Measurements from ENCODE around the gene NCBP2.

The NCBP2 gene

DNA sequence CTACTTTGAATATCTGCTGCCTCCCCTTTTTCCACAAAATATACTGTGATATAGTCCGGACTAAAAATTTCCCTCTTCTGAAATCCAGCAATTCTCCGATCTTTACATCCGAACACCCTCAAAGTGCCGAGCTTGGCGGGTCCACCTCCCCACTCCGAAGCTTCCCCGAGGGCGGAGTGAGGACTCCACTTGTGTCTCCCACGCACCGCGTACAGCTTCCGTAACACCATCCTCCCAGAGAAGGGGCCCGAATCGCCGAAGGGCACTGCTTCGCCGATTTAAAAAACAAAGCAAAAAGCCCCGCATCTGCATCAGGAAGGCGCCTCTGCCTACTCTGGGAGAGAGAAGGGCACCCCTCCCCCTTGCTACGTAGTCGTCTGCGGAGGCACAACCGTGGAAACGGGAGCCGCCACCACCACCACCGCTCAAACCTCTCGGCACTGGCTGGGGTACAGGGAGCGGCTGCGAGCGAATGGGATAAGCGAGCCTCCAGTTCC is 551 bp downstream of the NCBP2 start:
- DNase-seq (ENCODE audit: extremely low read depth in 1 of 2, low read depth in 1 of 2): peak; percentile 34 to 60

DNA sequence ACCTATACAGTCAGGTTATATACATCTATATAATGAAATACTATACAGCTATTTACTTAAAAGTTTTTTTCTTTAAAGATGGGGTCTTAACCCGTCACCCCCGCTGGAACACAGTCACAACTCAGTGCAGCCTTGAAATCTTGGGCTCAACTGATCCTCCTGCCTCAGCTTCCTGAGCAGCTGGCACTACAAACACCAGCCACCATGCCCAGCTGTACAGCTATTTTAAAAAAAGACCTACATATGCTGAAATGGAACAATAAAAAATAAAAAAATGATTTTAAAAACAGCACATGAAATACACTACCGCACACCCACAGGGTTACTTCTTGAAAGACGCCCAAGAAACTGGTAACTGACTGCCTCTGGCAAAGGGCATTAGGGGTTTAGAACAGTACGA is 3.8 kb downstream of the NCBP2 start:
- no peak for DNase-seq (ENCODE audit: extremely low read depth in 1 of 2, low read depth in 1 of 2)

DNA sequence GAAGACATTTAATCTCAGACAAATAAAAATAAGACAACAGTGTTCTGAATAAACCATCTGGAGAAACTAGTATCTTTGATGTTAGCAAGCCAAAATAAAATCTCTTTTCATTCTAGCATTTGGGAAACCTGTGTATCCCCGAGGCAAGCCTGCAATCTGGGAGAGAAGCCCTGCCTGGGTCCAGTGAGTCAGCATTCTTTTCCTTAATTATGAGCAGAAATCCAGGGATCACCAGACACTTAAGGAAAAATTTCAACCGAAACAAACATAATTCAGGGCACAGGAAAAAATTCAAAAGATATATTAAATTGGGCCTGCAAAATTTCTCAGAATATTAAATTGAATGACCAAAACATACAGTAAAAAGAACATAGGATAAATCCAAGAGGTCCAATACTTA is 4.2 kb downstream of the NCBP2 start:
- no peak for DNase-seq (ENCODE audit: extremely low read depth in 1 of 2, low read depth in 1 of 2)

DNA sequence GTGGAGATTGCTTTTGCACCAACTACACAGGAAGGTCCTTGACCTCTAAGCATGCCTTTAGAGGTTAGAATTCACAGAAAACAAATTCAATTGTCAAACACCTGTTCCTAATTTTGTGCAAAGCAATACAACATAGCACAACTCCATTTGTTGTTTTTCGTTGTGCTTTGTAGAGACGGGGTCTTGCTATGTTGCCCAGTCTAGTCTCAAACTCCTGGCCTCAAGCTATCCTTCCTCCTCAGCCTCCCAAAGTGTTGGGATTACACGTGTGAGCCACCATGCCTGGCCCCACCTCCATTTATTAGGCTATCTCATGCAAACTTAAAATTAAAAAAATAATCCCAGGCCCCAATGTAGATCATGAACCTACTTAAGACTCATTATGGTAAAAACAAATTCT is 6.0 kb downstream of the NCBP2 start:
- DNase-seq (ENCODE audit: extremely low read depth in 1 of 2, low read depth in 1 of 2): no peak

DNA sequence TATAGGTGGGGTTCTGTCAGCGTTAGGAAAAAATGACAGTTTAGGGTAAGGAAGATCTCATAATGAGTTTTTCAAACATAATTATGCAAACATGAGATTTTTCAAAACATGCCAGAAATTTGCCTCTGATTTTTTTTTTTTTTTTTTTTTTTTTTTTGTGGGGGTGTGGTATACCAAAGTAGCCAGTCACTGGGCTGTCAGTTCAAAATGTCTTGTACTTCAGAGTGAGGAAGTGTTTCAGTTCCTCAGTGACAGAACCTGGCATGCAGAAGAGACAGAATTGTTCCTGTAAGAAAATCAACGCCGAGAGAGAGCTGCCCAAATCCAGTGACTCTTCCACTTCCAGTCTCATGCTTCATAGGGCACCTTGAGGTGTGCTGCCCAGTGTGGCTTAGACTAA is 9.7 kb downstream of the NCBP2 start:
- no peak for DNase-seq (ENCODE audit: extremely low read depth in 1 of 2, low read depth in 1 of 2)

DNA sequence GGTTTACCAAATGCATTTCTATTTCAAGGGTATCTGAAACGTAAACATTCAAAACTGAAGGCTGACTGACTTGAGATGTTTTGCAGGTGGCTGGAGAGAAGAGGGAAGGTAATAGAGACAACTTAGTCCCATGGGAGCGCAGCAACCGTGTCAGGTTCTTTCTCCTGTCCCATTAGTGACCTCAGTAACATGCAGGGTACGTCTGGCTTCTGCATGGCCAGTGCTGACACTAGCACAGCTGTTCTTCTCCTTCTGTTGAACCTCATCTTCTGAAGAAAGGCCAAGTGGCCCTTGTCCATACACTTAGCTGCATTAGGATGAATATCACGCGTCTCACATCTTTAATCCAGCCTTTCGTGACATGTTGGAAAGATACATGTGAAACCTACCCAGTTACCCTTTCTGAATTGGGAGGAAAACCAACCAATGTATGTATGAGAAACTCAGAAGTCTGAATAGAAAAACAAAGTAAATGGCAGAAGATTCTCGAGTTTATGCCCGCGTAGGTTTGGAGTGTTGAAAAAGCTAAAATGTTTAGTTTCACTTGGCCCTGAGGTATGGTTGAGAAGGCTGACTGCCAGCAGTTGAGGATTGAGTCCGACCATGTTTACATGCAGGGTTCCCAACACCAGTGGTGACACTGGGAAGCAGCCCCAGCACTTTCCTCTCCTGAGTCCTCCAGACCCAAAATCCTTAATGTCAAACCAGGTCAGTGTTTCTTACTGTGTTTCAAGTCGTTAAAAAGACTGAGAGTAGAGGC is 10.3 kb downstream of the NCBP2 start:
- no peak for DNase-seq (ENCODE audit: extremely low read depth in 1 of 2, low read depth in 1 of 2)

DNA sequence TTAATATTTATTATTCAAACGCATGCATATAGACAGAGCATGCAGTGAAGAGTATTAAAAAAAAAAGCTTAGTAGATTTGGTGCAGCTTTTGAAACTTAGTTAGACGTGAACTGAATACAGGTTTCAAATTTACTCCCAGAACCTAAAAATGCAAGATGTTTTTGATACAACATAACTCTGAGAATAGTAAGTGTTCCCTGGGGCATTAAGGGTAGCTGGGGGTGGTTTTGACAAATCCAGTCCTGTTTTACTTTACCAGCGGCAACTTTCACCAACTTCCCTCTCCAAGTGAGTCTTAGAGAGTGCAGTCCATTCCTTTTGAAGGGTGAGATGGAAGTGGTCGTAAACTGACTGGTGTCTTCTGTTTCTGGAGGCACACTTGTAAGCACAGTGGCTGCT is 11.2 kb downstream of the NCBP2 start:
- DNase-seq (ENCODE audit: extremely low read depth in 1 of 2, low read depth in 1 of 2): no peak

DNA sequence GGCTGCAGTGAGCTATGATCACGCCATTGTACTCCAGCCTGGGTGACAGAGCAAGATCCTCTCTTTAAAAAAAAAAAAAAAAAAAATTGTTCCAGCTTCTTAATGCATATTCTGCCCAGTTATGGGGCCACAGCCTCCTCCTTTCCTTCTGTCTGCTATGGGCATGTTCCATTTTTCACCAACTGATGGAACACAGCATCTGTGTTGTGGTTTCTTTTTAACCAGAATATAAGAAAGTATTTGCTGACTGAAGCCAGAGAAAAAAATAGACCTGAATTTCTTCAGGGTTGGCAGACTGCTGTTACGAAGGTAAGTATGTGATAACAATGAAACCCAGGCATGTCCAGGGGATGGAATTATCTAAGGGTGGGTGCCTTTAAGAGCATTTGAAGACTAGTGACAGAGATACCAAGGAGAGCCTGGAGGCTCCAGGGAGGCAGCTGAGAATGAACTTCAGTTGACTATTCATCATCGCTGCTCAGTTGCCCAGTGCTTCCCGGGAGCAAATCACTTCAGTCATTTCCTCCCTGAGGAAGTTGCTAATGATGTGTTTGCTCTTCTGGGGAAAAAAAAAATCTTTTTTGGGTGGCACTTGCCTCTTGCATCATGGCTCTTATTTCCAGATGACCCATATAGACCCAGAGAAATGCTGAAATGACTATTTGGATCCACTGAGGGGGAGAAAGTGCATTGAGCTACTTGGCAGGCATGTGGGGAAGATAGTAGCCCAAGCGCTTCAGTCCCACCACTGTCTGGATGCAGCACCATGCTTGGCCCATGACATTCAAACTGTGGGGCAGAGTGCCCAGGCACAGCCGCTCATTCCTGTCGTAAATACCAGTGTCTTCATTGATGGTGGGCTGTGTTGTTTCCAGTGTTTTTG is 14.5 kb downstream of the NCBP2 start:
- no peak for DNase-seq (ENCODE audit: extremely low read depth in 1 of 2, low read depth in 1 of 2)

DNA sequence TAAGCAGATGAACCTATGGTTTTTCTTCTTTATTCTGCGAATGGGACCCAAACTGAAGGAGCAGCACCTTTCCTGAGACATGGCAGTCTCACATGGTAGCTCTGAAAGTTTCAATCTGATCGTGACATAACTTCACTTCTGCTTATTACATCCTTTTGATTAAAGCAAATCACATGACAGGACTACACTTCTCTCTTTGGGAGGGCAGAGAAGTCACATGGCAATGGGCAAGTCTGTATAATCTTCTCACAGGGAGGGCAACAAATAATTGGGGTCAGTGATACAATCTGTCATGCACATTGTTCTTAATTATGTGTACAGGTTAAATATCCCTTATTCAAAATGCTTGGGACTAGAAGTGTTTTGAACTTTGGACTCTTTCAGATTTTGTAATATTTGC is 21.6 kb downstream of the NCBP2 start:
- DNase-seq (ENCODE audit: extremely low read depth in 1 of 2, low read depth in 1 of 2): no peak

DNA sequence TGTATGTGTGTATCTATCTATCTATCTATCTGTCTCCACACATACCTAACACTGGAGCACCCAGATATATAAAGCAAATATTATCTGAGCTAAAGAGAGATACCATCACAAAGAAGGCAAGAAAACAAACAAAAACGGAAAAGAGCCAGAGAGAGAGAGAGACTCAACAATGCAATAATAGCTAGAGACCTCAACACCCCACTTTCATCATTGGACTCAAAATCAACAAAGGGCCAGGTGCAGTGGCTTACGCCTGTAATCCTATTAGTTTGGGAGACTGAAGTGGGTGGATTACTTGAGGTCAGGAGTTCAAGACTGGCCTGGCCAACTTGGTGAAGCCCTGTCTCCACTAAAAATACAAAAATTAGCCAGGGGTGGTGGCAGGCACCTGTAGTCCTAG is 23.4 kb downstream of the NCBP2 start:
- DNase-seq (ENCODE audit: extremely low read depth in 1 of 2, low read depth in 1 of 2): no peak

DNA sequence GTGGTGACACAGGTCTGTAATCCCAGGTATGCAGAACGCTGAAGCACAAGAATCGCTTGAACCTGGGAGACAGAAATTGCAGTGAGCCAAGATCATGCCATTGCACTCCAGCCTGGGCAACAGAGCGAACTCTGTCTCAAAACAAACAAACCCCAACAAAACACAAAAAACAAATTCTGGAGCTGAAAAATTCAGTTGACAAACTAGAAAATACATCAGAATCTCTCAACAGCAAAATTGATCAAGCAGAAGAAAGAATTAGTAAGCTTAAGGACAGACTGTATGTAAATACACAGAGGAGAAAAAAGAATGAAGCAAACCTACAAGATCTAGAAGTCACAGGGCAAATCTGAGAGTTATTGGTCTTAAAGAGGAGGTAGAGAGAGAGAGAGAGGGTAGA is 25.3 kb downstream of the NCBP2 start:
- DNase-seq (ENCODE audit: extremely low read depth in 1 of 2, low read depth in 1 of 2): no peak

DNA sequence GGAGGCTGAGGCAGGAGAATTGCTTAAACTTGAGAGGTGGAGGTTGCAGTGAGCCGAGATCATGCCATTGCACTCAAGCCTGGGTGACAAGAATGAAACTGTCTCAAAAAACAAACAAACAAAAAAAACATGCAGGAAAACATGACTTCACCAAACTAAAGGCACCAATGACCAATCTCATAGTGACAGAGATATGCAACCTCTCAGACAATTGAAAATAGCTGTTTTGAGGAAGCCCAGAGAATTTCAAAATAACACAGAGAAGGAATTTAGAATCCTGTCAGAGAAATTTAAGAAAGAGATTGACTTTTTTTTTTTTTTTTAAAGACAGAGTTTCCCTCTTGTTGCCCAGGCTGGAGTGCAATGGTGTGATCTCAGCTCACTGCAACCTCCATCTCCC is 26.1 kb downstream of the NCBP2 start:
- DNase-seq (ENCODE audit: extremely low read depth in 1 of 2, low read depth in 1 of 2): no peak

DNA sequence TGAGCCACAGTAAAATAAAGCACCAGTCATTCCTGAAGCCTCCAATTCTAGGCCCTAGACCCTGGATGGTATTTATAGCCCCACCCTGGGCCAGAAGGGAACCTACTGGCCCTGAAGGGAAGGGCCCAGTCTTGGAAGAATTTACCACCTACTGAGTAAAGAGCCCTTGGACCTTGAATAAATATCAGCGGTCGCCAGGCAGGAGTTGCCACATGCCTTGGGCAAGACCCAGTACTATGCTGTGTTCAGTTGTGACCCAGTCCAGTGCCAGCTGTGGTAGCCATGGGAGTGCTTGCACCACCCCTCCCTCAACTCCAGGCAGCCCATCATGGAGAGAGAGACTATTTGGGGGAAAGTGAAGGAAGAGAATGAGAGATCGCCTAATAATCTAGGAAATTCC is 27.0 kb downstream of the NCBP2 start:
- DNase-seq (ENCODE audit: extremely low read depth in 1 of 2, low read depth in 1 of 2): no peak

DNA sequence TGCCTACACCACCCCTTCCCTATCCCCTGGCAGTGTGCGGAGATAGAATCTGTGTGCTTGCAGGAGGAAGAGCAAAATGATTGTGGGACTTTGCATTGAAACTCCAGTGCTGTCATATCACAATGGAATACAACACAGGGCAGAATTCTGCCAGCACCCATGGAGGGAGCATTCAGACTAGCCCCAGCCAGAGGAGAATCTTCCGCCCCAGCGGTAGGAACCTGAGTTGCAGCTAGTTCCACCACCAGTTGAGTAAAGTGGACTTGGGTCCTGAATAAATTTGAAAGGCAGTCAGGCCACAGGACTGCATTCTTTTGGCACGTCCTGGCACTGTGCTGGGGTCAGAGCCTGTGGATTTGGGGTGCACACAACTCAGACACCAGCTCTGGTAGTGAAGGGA is 27.5 kb downstream of the NCBP2 start:
- DNase-seq (ENCODE audit: extremely low read depth in 1 of 2, low read depth in 1 of 2): no peak

DNA sequence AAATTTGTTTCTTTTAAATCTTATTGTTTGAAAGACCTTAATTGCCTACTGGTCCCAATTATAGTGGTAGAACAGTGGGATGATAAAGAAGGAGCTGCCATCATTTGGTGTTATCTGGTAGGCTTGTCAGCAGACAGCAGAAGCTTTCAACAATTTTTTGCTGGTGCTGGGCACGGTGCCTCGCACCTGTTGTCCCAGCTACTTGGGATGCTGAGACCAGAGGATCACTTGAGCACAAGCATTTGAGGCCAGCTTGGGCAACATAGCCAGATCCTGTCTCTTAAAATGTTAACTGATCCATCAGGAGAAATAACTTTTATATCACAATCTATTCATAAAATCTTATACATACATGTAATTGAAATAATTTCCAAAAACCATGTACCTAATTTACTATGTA is 38.6 kb downstream of the NCBP2 start:
- no peak for DNase-seq (ENCODE audit: extremely low read depth in 1 of 2, low read depth in 1 of 2)

DNA sequence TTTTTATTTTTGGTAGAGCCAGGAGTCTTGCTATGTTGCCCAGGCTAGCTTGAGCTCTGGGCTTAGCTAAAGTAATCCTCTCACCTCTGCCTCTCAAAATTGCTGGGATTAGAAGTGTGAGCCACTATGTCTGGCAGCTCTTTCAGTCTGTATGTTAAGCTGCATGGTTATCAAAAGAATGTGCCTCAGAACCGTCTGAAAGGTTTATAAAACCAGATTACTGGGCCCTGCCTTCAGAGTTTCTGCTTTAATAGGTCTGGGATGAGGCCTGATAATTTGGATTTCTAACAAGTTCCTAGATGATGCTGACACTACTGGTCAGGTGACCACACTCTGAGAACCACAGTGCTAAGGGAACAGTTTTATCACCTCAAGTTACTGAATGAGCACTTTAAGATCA is 40.0 kb downstream of the NCBP2 start:
- no peak for DNase-seq (ENCODE audit: extremely low read depth in 1 of 2, low read depth in 1 of 2)

DNA sequence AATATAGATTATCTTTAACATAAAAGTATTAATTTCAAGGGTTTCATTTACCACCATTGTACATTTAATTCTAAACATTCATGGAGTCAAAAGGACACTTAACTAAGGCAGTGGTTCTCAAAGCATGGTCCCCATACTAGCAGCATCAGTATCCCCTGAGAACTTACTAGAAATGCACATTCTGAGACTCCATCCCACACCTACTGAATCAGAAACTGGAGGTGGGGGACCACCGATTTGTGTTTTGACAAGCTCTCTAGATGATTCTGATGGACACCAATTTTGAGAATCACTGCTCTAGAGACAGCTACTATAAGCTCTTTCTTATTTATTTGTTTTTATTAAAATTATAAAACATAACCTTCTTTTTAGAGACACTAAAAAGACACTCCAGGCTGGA is 40.6 kb downstream of the NCBP2 start:
- no peak for DNase-seq (ENCODE audit: extremely low read depth in 1 of 2, low read depth in 1 of 2)

DNA sequence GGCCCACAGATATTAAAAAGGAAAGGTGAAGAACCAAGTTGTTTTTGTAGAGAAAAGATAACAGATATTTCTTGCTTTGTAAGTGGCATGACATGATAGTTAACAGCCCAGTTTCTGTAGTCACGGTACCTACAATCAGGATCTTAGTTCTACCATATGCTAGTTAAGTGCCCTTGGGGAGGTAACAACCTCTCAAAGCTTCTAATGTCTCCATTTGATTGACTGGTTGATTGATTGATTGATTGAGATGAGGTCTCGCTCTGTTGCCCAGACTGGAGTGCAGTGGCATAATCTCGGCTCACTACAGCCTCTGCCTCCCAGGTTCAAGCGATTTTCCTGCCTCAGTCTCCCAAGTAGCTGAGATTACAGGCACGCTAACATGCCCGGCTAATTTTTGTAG is 46.1 kb downstream of the NCBP2 start:
- no peak for DNase-seq (ENCODE audit: extremely low read depth in 1 of 2, low read depth in 1 of 2)

DNA sequence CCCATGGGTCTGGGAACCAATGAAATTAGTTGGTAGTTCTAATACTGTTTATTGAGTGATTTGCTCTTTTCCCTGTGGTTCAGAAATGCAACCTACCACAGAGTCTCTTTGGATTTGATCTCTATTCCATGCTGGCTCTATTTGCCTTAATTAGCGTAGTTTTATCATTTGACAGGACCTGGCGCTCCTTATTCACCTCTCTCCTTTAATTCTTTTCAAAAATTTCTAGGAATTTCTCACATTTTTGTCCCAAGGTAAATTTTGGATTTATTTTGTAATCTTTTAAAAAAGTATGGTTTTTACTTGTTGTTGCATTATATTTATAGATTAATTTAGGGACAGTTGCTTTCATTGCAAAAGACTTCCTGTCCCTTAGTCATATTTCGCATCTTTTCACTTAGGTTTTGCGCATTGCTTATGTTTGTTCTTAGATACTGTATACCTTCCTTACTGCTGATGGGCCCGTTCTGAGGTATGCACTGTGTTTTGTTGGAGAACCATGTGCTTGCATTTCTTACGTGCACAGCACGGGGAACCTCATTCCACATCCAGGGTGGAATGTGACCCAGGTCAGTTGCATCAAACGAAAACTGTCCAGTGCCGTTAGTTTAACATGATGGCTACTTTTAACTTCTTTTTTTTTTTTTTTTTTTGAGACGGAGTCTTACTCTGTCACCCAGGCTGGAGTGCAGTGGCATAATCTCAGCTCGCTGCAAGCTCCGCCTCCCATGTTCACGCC is 47.6 kb downstream of the NCBP2 start:
- no peak for DNase-seq (ENCODE audit: extremely low read depth in 1 of 2, low read depth in 1 of 2)

DNA sequence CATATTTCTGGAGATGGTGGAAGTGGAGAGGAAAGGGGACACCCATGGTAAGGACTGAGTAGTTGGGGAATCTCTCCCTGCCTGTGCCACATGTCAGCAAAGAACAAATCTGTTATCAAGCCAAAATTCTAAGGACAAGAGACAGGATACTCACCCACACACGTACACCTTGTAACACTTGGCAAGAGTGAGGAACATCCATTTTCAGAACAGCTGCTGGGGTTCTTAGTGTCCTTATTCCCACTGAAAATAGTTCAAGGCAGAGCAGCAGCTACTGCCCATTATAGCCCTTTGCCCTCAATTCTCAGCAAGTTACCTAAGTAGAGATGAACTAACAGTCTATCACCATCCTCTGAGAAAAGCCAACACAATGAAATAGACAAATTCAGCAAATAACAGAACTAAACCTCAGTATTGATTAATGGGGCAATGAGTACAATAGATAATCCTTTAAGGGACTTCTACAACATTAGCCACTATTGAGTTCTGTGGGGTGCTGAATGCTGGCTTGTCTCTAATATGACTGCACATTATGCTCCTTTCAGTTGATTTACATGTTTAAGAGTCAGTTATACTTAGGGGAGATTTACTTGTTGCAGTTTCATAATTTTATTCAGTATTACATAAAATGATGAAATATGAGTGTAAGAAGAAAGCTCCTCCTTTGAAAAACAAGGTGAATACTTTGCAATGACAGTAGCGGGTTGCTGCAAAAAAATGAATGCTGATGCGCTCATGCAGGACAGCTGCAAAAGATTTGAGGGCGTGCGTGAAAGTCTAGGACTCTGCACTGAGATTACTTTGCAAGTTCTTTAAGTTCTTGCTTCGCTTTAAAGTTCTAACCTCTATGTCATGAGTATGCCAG is 52.3 kb downstream of the NCBP2 start:
- no peak for DNase-seq (ENCODE audit: extremely low read depth in 1 of 2, low read depth in 1 of 2)

DNA sequence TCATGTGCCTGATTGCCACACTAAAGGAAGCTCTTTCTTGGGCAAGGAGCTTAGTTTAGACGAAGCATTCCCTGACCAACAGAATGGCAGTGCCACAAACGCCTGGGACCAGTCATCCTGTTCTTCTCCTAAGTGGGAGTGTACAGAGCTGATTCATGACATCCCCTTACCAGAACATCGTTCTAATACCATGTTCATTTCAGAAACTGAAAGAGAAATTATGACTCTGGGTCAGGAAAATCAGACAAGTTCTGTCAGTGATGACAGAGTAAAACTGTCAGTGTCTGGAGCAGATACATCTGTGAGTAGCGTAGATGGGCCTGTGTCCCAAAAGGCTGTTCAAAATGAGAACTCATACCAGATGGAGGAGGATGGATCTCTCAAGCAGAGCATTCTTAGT is 56.2 kb downstream of the NCBP2 start:
- DNase-seq (ENCODE audit: extremely low read depth in 1 of 2, low read depth in 1 of 2): no peak
